ENCODE measurements around the gene PPP4R1. TPM values are rescaled to one million over a fixed set of nuclear protein-coding genes. Genes with fewer than 3 reads are reported as not detected.

PPP4R1 gene
- total and polyA plus RNA-seq, 2 of the 4 experiments (the other 2 are of a cell fraction): 80.6 to 123 TPM

DNA sequence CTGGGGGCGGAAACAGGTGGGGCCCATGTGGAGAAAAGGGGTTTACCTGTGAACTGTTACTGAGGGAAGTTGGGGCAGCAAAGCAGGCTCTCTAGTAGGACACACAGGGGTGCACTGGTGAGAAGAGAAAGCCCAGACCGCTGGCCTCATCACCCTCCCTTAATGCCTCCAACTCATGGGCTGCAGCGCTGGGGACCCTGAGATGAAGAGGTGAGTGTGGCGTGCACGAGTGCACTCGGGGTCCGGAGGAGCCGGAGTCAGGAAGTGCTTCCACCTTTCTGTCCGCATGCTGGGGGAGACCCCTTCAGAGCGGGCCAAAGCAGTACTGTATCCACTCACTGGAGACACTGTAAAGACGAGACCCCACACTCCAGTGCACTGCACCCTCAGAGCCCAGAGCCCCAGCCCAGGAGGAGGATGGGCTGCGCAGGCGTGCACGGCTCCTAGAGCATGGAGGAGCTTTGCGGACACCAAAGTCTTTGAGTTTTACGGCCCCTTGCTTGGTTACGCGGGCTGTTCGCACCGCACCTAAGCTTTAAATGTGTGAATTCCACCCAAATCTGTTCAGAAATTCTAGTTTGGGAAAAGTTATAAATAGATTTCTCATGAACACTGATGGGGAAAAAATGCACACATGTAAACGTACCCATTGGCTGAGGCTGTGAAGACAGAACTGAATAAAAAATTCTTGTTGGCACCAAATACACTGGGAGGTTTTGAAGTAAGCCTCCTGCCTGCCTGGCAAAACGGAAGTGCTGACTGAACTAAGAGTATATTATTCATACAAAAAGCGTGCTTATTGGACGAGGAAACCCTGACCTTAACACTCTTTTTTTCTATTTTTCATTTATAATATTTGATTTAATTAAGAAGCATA is 45.4 kb upstream of the PPP4R1 start (continued):
- TF ChIP-seq MAFK (IDR thresholded peaks at IDR 0.05; ENCODE audit: low read depth, low read length): no peak

- in situ Hi-C loops (cut with MboI; ENCODE audit: low sequenced_read_pairs) (no loop called here), intact Hi-C loops (cut with micrococcal nuclease) (no loop called here), dilution Hi-C loops (cut with HindIII; ENCODE audit: low sequenced_read_pairs, unreplicated experiment) (no loop called here)
- ATAC-seq (ENCODE audit: low read depth) (no peak), DNase-seq (no peak)
- Histone ChIP-seq H3K36me3 (ENCODE audit: control insufficient read depth, insufficient read depth, low read length) (no peaks in the 10 kb centered on the region), H2AK5ac (ENCODE audit: low read depth, low read length) (no peak overlapping the region), H4K8ac (ENCODE audit: low read depth in 2 of 2, low read length in 2 of 2) (no peak overlapping the region), H3K27ac (ENCODE audit: insufficient read depth, low read length) (no peak overlapping the region), H2AFZ (replicated peaks; ENCODE audit: low read length, poor library complexity) (no peak overlapping the region), H2BK20ac (ENCODE audit: low read depth, low read length) (no peak overlapping the region), H3K4me3 (ENCODE audit: insufficient read depth, low read depth, low read length) (no peak overlapping the region), H3K9ac (ENCODE audit: low read depth, low read length) (no peak overlapping the region), H3K4me2 (ENCODE audit: low read depth, low read length) (no peak overlapping the region), H3K9me1 (ENCODE audit: insufficient read depth, low read length) (no peaks in the 10 kb centered on the region), H2BK5ac (ENCODE audit: low read depth, low read length, poor library complexity, severe bottlenecking) (no peak overlapping the region), H4K20me1 (ENCODE audit: insufficient read depth, low read length) (no peaks in the 10 kb centered on the region), H4K91ac (ENCODE audit: insufficient read depth, low read depth, low read length) (no peak overlapping the region), H3K27me3 (ENCODE audit: control insufficient read depth, insufficient read depth, low read length) (no peaks in the 10 kb centered on the region), H4K5ac (ENCODE audit: low read depth, low read length) (no peak overlapping the region), H2BK120ac (ENCODE audit: low read depth, low read length) (no peak overlapping the region), H3K56ac (ENCODE audit: extremely low read depth, insufficient read depth, low read length) (no peak overlapping the region), H3K18ac (ENCODE audit: low read depth, low read length) (no peak overlapping the region), H3K14ac (replicated peaks; ENCODE audit: low read depth, low read length) (no peak overlapping the region), H3K23ac (ENCODE audit: low read depth, low read length) (no peak overlapping the region), H3K4ac (ENCODE audit: low read depth, low read length) (no peak overlapping the region), H3K4me1 (ENCODE audit: control insufficient read depth, insufficient read depth, low read length) (no peaks in the 10 kb centered on the region), H3K9me3 (ENCODE audit: control insufficient read depth, insufficient read depth, low read length) (no peaks in the 10 kb centered on the region), H3K79me1 (ENCODE audit: low read depth in 1 of 2, low read length in 2 of 2) (no peaks in the 10 kb centered on the region), H2AK9ac (replicated peaks; ENCODE audit: low read depth, low read length, poor library complexity) (no peak overlapping the region), H2BK15ac (ENCODE audit: low read depth, low read length) (no peak overlapping the region)
- 100% methylated on average over 1 of the region's 7 CpGs; no CpG with 5 or more reads in 1 of the 2 experiments for WGBS, 2 experiments (ENCODE audit: extremely low coverage in 2 of 2, insufficient read length in 1 of 2)
- ChIA-PET CTCF (no interaction called here), POLR2A (ENCODE audit: unreplicated experiment) (no interaction called here)
- BruUV-seq (replicated peaks): no TSS peak
- TF ChIP-seq CHD1 (IDR thresholded peaks at IDR 0.05; ENCODE audit: low read depth, low read length): no peak
- TF ChIP-seq RFX5 (IDR thresholded peaks at IDR 0.05; ENCODE audit: low read depth, low read length): no peak
- no peak for TF ChIP-seq RCOR1 (IDR thresholded peaks at IDR 0.05; ENCODE audit: insufficient replicate concordance, low read length)
- no peak for TF ChIP-seq CEBPB (IDR thresholded peaks at IDR 0.05; ENCODE audit: low read depth, low read length)
- TF ChIP-seq, protein P1, sequence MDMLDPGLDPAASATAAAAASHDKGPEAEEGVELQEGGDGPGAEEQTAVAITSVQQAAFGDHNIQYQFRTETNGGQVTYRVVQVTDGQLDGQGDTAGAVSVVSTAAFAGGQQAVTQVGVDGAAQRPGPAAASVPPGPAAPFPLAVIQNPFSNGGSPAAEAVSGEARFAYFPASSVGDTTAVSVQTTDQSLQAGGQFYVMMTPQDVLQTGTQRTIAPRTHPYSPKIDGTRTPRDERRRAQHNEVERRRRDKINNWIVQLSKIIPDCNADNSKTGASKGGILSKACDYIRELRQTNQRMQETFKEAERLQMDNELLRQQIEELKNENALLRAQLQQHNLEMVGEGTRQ (IDR thresholded peaks at IDR 0.05; ENCODE audit: low read depth, low read length): no peak
- TF ChIP-seq MAFK (IDR thresholded peaks at IDR 0.05; ENCODE audit: low read depth, low read length): no peak
- no peak for TF ChIP-seq FOS (IDR thresholded peaks at IDR 0.05; ENCODE audit: low read depth, low read length)
- TF ChIP-seq, protein P2, sequence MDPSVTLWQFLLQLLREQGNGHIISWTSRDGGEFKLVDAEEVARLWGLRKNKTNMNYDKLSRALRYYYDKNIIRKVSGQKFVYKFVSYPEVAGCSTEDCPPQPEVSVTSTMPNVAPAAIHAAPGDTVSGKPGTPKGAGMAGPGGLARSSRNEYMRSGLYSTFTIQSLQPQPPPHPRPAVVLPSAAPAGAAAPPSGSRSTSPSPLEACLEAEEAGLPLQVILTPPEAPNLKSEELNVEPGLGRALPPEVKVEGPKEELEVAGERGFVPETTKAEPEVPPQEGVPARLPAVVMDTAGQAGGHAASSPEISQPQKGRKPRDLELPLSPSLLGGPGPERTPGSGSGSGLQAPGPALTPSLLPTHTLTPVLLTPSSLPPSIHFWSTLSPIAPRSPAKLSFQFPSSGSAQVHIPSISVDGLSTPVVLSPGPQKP (IDR thresholded peaks at IDR 0.05; ENCODE audit: borderline replicate concordance, low read depth, low read length): no peak
- no peak for TF ChIP-seq NFE2L2 (IDR thresholded peaks at IDR 0.05; ENCODE audit: low read depth, low read length)
- TF ChIP-seq MAZ (IDR thresholded peaks at IDR 0.05; ENCODE audit: borderline replicate concordance, low read depth, low read length): no peak
- no peak for TF ChIP-seq POLR2A (IDR thresholded peaks at IDR 0.05; ENCODE audit: low read depth, low read length)
- TF ChIP-seq RAD21 (IDR thresholded peaks at IDR 0.05; ENCODE audit: low read length): no peak
Observed at GRCh38 chr18:9658087-9658641, 43.8 kb upstream of the PPP4R1 start.
